GM10847 (cell line): ENCODE results near the gene FRK.

ENCODE experiments used
- POLR2A ChIP-seq: IDR thresholded peaks from 2 replicates; pipeline ENCODE4 v1.6.1; 2011; ENCODE audit not compliant: insufficient read length; ENCODE audit errors: extremely low read depth

FRK gene

GRCh38 chr6:116084284-116084683 is 23.6 kb upstream of the FRK start:
- no peak for TF ChIP-seq POLR2A

GRCh38 chr6:116083052-116083451 is 22.4 kb upstream of the FRK start:
- TF ChIP-seq POLR2A, result no peak

DNA sequence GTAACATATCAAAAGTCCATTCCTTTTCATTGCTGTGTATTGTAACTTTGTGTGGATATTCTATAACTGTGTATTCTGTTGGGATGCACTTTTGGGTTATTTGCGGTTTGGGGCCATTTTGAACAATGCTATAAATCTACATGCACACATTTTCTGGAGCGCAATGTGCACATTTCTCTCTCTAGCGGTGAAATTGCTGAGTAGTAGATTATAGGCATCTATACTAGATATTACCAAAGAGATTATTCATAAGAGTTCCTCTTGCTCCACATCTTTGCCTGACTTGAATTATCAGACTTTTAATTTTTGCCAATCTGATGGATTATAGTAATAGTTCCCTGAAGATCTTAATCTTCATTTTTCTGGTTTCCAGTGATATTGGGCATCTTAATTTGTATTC is 18.3 kb upstream of the FRK start:
- no peak for TF ChIP-seq POLR2A

- no peak for TF ChIP-seq POLR2A
Measured at GRCh38 chr6:116078522-116078921, 17.8 kb upstream of the FRK start.

DNA sequence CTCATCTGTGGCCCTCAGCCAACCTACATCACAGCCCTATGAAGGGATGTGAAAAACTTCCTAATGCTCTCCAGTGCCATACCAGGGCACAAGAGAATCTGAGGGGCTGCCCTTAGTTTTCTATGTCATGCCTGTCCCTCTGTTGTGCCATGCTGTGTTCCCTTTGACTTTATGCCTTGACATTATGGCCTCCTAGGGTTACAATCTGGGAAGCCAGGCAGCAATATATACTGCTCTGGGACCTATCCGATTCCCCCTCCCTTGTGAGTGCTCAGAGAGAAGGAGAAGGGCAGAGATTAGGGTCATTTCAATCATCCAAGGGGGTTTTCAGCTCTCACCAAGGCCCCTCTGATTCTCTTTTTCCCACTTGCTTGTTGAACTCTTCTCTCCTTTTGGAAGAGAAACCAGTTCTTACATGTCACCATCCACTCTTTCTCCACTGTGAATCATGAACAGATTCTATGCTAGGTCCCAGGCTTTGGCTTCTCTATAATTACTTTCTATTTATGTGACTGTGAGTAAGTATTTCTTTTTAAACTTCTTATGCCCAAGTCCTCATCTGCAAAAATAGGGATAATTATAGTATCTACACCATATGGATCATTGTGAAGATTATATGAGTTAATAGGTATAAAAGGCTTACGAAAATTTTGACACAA is 14.2 kb upstream of the FRK start:
- TF ChIP-seq POLR2A, result no peak

- TF ChIP-seq POLR2A, result no peak
Measured at GRCh38 chr6:116073765-116074440, 13.2 kb upstream of the FRK start.

GRCh38 chr6:116072368-116072767 is 11.7 kb upstream of the FRK start:
- no peak for TF ChIP-seq POLR2A

DNA sequence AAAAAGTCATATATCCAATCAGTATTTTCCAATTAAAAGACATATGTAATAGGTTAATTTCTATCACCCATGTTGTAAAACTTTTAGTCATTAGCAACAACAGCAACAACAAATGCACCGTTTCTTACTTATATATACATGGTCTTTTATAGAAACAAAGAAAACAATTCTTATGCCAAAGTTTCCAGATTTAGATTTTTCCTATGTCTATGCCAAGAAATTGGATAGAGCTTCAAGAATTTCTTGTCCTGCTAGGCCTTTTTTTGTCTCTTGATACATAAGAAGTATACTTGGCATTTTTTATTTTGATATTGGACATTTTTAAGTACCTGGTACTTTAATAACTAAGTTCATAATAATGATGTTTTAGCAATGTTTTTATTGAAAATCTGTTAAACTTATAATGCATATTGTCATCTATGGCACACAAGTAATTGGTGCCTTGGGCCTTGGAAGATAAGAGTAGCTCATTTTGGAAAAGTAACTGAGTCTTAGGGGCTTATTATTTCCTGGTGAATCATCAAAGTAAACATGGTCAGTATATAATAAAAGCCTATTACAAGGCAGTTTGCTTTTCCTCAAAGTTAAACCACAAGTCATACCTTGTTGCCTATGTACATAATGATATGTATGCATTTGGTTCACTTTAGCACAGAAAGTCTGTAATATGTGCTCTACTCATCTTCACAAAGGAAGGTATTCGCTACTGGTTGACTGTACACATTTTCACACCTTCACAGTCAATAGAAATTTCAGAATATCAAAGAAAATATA is 10.1 kb upstream of the FRK start:
- no peak for TF ChIP-seq POLR2A

DNA sequence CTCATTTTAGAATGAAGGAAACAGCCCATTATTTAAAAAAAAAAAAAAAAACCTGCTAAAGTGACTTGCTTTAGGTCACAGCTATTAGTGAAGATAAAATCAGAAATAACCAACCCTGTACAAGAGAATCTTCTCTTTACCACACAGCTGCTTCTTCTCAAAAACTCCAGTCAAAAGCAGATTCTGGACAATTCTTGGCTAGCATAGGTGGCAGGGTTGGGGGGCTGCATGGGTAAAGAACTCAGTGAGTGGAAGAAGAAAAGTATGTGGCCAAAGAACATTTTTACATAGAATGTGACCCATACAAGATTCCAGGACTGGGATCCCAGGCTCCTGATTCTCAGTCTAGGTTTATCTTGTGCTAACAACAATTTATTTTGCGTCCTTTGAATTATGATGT is 9.4 kb upstream of the FRK start:
- no peak for TF ChIP-seq POLR2A

DNA sequence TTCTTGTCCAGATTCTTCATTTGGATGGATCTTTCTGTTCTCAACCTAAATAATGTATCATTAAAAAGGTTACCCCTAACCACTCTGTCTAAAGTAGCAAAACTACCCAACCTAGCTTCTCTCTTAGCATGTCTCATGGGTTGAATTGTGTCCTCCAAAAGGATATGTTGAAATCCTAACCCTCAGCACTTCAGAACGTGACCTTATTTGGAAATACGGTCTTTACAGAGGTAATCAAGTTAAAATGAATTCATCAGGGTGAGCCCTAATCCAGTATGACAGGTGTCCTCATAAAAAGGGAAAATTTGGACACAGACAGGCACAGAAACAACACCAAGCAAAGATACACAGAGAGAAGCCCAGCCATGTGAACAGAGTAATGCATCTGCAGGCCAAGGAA is 6.1 kb upstream of the FRK start:
- no peak for TF ChIP-seq POLR2A

DNA sequence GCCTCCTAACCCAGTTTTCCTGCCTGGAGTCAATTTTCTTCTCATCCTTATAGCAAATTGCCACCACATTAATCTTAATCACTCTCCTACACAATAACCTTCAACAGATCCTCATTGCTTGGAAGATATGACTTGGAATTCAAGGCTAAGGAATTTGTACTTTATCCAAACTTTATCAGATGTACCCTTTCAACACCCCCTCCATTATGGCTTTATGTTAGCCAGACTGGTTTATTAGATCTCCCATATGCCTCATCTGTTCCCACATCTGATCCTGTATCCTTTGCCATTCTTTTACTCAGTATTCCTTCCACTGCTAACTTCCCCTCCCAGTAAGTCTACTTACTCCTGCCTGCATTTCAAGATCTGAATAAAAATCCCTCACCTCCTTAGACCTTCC is 4.0 kb upstream of the FRK start:
- TF ChIP-seq POLR2A, result no peak

DNA sequence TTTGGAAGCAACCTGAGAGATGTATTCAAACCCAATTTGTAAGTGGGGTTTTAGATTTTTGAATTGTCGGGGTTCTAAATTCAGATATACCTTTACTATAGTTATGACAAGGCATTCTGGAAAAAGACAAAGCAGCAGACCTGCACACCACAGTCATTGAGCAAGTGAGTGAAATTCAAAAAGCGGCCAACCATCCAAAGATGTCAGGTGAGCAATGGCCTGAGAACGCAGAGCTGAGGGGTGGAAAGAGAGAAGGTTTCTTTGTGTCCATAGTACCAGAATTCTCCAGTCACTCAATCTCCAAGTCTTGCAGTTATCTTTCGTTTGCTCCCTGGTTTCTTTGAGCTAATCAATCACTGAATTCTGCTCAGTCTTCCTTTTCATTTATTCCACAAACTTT is 1.8 kb upstream of the FRK start:
- no peak for TF ChIP-seq POLR2A

DNA sequence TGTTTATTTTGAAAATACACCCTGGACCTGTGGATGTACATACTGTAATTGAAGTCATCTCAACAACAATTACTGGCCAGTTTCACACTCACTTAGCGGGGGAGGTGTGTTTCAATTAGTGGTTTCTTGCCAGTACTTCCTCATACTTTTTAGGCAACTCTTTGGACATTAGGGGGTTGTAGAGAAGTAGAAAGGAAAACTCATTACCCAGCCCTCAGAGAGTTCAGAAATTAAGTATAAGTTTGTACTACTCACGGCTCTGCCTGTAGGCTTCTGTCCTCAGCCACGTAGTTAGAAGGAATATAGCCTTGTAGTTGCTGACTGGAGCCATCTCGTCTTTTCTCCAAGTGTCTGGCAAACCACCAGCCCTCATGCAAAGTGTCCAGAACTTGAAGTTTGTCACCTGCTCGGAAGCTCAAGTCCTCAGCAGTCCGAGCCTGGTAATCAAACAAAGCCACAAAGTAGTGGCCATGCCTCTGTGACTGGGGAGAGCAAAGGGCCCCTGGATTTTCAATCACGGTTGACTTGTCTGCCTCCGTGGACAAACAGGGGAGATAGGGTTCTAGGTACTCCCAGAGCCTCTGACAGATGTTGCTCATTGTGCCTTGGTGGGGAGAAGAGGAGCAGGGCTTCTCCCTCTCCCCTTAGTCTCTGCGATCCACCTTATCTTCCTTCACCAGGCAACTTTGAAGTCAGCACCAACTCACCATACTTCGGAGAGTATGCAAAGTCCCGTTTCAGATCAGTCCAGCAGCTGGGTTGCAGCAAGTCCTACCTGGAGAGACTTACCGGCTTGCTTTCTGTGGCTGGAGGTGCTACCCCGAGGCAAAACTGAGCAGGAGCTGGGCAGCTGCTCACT is 749 bp downstream of the FRK start:
- no peak for TF ChIP-seq POLR2A

DNA sequence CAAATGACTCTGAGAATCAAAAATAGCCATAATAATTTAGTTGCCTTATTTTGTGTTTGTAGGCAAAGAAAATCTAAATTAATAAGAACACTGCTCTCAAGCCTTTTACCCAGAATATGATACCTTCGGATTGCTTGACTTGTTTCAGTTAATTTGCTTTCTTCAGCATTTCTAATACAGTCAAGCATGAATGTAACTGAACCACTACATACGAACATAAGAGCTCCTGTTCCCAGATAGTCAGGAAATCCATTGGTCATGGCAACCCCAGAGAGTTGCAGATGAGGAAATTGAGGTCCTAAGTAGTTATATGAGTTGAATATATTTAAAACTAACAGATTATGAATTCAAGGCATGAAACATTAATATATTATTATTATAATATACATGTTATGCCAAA is 2.9 kb downstream of the FRK start:
- TF ChIP-seq POLR2A, result no peak

GRCh38 chr6:116055513-116055912 is 5.2 kb downstream of the FRK start:
- no peak for TF ChIP-seq POLR2A
